Measurements from ENCODE around the gene ADCK1.
"Not testable (repeated sequence)": the region's sequence is repeated elsewhere in the genome, so short reads cannot be mapped to it uniquely, and the experiment has no call there.

The ADCK1 gene

DNA sequence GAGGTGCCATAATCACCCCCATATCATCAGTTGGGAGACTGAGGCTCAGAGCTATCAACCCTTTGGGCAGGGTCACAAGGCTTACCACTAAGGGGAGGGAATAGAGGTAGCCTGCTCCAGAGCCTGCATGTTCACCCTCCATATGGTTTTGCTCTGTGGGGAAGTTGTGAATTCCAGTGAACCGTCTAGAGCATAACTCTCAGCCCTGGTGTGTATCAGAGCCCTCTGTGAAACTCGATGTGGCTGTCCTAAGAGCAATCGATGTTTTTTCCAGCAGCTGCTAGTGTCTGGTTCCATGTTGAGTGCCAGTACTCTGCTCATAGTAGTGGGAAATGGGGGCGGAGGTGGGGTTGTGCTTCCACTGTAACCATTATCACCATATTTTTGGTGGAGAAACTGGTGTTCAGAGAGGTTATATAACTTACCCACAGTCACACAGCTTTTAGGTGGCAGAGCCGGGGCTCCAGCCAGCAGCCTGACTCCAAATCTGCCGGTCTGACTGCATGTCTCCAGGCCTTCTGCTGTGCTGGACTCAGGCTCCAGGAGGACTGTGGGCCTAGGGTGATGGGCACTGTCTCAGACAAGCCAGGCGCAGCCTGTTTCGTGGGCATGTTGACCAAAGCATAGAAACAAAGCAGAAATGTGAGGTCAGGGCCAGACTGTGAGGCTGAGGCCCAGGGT is 104.2 kb downstream of the ADCK1 start:
- DNase-seq = no peak

DNA sequence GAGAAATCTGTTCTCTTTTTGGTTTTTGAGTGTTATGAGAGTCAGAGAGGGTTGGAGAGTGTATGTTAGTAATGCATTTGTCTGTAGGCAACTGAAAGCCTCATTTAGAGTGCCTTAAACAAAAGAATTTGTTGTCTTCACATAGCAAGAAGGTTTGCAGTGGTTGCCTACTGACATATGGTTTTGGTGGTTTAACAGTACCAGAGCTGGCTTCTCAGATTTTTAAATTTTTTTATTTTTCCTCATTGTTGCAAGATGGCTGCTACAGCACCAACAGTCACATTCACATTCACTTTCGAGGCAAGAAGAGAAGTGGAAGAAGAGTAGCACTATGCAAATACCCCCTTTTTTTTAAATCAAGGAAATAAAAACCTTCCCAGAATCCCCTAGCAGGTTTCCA is 106.5 kb downstream of the ADCK1 start:
- DNase-seq = no peak

DNA sequence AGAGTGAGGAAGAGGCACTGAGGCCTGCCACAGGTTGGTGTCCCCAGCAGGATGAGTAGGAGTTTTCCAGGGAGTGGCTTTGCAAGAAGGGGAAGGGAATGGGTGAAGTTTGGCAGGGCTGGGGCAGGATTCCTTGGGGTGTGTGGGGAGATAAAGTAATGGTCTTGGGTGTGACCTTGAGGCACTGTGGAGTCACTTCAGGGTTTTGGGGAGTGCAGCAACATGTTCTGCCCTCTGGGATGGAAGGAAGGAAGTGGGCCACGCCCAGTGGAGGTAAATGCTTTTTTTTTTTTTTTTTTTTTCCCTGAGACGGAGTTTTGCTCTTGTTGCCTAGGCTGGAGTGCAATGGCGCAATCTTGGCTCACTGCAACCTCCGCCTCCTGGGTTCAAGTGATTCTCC is 108.9 kb downstream of the ADCK1 start:
- DNase-seq = no peak

DNA sequence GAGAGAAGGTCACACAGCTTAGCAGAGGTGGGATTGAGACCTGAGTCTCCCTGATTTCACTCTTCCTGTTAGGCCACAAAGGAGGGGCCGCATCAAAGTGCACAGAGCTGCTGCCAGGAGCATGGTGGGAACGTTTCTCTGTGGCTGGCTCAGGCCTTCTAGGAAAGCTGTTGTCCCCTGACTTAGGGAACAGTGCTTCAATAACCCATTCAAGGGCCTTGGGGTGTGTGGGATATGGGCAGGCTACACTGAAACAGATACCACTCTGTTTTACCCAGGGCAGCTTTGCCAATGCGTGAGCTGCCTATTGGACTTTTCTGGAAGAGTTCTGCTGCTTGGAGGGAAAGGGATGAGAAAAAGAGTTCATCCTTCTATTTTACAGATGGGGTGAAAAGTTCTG is 110.0 kb downstream of the ADCK1 start:
- DNase-seq = no peak

DNA sequence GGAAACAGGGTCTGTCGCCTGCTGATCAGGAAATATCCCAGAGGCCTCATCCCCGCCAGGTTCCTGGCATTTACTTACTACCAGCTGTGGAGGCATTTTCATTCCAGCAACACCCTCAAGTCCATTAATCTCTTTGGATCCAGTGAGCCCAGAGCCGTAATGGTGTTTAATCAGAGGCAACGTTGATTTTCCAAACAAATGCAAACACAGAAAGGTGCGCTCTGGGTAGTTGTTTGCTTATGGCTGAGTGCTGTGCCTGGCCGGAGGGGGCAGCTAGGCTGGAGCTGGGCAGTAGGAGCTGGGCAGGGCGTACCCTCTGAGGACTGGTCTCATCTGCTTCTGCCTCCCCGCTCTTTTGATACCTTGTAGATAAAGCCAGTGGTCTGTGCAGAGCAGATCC is 110.6 kb downstream of the ADCK1 start:
- no peak for DNase-seq

DNA sequence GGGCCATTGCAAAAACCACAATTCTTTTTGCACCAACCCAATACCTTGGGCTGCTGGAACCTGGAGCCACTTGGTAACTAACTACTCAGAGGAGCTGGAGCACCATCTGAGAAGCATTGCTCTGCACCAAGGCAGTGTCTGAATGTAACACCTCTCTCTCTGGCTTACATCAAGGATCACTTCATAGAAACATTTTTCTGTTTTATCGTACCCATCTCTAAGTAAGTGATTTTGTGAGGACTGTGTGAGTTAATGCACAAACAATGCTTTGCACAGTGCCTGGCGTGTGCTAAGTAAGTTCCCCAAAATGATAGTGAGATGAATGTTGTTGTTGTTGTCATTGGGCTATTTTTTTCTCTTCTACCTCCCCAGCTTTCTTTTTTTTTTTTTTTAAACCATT is 111.4 kb downstream of the ADCK1 start:
- DNase-seq = no peak

DNA sequence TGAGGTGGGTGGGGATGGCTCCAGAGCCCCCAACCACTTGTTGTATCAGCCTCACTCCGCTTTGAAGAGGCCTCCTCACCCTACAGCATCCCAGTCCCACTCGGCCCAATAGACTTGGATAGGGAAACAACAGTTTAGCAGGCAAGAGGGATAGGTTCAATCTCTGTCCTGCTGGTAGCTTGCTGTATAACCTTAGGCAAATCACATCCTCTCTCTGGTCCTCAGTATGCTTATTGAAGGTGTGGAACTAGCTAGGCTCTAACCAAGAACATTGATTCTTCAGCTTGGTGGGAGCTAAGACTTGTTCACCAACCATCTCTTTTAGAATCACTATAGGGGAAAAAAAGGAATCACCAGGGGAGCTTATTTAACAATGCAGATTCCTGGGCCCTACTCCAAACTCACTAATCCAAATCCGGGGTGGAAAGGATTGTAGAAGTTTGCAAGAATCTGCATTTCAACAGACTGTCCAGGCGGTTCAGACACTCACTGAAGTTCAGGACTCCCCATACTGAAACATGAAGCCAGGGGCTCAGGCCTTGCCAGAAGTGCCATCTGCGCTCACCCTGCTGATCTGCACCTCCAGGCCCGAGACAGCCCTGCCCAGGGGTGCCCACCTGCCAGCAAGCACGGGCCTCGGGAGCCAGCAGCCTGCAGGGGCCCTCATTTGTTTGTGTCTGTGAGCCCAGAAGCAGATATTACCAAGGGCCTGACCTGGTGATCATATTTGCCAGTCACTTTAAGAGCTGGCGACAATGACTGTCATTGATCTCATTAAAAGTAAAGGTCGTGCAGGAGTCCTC is 113.0 kb downstream of the ADCK1 start:
- DNase-seq = no peak

DNA sequence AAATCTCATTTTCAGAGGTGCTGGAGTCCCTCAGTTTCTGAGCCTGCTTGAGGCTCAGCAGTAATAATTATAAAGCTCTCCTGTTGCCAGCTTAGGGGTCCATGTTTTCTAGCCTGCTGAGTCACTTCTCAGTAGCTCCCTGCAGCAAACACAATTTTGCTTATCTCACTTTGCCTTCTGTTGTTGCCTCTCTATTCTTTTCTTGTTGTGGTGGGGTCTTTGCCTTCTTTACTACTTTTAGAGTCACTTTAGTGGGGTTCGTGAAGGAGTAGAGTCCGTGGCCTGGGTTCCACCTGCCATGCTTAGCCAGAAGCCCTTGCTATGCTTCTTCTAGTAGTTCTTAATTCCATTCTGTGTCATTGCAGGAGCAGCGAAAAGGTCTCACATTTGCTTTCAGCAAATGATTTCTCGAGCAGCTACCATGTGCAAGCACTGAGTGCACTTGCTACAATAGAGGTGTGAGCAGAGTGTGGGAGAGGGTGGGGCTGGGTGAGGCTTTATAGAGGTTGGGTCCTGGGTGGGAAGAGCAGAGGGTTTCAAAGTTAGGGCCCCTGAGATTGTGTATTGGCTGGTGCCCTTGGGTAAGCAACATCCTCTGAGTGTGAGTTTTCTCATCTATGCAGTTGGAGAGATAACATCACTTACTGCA is 114.3 kb downstream of the ADCK1 start:
- DNase-seq = no peak

DNA sequence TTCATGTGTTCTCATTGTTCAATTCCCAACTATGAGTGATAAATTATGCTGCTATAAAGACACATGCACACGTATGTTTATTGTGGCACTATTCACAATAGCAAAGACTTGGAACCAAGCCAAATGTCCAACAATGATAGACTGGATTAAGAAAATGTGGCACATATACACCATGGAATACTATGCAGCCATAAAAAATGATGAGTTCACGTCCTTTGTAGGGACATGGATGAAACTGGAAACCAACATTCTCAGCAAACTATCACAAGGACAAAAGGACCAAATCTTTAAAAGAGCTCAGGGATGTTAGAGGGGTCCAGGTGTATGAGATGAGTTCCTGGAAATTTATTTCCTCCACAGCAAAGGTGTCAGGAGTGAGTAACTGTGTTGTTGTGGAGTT is 115.5 kb downstream of the ADCK1 start:
- DNase-seq = not testable (repeated sequence)

DNA sequence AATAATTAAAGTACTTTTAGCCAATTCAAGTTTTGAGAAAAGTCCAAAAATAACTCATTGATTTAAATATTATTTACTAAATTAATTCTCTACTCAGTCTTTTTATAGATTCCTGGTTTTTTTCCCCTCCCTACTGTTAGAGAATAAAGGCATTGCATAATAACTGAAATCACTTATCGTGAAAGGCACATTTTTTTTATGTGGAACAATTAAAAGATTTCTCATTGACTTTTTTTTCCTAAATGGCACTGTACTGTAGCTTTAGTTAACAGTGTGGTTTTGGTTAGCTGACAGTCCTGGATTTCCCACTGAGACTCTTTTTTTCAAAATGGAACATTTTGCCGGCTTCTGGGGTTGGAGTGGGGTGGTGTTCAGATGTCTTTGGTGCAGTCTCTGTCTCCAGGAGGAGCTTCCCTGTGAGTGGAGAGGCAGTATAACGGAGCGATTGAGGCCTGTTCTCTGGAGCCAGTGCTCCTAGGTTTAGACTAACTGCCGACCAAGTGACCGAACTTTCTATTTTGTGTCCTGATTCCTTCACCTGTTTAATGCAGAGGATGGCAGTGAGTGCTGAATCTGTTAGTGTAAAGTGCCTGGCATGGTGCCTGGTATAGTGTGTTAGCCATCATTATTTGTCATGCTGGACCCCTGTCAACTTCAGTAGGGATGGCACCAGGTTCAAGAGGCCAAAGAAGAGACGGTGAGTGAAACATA is 117.7 kb downstream of the ADCK1 start:
- DNase-seq = no peak

DNA sequence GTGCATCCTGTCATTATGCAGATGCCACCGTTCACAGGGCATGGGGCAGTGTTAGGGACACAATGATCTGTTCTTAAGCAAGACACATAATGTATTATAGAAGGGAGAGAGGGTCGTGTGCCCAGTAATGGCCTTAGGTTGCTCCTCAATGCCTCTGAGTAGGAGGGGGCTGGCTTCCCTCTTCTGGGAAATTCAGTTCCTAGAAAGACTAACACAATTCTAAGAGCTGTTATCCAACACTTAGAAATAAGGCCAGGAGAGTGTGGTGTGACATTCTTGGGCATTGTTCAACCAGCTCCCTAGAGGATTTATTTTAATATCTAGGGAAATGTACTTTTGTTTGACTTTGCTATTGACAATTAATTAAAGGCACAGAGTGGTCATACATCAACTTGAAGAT is 118.5 kb downstream of the ADCK1 start:
- DNase-seq = no peak

DNA sequence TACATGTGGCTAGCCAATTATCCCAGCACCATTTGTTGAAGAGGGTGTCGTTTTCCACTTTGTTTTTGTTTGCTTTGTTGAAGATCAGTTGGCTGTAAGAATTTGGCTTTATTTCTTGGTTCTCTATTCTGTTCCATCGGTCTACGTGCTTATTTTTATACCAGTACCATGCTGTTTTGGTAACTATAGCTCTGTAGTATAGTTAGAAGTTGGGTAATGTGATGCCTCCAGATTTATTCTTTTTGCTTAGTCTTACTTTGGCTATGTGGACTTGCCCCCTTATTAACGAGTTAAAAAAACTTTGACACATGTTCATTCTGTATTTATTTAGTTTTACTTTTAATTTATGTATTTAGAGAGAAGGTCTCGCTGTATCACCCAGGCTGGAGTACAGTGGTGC is 120.4 kb downstream of the ADCK1 start:
- no peak for DNase-seq

DNA sequence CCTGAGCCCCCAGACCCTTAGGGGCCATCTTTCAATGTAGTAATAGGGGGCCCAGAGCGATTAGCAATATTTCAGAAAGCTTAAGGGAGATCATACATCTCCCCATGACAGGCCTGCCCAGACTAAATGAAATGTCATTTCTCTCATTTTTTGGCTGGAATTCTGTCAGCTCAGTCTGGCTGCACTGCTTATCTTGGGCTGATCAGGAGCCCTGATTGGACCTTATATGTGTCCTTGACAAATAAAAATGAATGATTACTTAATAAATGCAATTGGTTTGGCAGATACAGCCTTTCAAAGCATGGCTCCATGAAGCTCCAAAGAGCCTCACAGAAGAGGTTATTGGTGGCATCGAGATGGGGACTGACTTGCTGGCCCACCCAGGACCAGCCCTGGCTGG is 121.9 kb downstream of the ADCK1 start:
- DNase-seq = no peak

DNA sequence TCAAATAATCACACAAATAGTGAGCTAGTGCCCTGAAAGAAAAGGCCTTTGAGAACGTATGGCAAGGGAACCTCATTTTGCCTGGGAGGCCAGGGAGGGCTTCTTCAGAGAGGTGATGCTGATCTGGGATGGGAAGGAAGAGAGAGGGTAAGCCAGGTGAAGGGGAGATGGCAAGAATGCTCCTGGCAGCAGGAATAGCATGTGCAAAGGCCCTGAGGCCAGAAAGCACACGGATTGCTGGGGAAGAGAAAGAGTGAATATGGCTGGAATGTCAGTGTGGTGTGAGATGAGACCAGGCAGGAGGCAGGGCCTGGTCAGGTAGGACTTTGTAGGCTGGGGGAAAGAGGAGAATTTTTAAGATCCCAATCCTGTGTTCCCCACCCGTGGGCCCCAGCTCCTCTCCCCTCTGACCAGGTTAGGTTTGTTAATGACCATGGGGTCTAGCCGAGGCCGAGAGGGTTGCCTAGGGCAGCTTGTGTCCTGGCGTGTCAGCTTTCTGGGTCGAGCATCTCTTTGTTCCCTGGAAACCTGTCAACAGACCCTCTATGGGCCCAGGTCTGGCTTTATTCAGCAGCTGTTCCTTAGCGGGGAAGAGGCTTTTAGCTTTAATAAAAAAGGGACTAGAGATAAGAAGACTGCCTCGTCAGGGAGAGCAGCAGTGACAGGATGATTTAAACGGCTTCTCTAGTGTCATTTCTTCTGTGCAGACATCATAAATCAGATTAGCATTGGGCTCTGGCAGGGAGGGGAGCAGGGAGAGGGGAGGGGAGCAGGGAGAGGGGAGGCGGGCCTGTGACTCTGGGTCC is 123.4 kb downstream of the ADCK1 start:
- no peak for DNase-seq

DNA sequence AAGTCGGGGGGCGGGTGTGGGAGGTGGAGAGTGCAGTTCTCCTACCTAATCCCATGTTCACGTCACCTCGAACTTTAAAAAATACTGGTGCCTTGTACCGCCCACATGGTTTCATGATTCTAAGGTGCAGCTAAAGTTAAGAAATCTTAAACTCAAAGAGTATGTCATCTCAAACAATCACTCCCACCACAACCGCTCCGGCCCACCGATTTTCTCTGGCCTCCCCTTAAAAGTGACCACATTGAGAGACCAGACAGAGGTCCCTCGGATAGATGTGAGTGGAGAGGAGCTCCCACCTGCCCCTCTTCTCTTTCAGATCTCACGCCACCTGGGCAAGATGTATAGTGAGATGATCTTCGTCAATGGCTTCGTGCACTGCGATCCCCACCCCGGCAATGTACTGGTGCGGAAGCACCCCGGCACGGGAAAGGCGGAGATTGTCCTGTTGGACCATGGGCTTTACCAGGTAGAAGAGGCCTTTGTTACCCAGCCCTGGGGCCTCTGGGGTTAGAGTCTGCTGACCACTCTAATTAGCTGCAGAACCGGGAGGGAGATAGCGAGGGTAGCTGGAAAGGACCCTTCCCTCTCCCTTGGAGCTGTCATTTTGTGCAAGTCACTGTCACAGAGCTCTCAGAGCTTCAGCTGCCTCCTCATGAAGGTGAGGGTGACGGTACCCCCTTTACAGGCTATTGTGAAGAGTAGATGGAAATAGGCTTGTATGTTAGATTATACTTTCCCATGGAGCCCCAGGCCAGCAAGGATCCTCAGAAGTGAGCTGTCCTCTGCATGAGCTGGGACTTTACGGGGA is 124.4 kb downstream of the ADCK1 start:
- DNase-seq = no peak

DNA sequence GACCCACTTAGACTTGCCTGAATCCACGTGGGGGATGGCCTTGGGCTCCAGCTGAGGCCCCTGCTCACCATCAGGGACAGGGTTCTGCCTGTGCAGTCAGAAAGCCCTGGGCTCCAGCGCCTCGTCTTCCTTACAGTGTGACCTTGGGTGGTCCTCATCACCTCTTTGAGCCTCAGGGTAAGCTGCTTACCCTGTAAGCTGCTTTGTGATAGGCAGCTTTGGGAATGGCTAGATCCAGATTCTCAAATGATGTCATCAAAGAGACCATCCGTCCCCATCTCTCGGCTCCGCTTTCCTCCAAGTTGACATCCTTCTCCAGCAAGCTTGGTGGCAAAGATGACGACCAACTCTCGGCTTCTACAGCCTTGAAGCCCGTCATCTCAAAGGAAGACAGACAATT is 127.0 kb downstream of the ADCK1 start:
- DNase-seq = no peak

DNA sequence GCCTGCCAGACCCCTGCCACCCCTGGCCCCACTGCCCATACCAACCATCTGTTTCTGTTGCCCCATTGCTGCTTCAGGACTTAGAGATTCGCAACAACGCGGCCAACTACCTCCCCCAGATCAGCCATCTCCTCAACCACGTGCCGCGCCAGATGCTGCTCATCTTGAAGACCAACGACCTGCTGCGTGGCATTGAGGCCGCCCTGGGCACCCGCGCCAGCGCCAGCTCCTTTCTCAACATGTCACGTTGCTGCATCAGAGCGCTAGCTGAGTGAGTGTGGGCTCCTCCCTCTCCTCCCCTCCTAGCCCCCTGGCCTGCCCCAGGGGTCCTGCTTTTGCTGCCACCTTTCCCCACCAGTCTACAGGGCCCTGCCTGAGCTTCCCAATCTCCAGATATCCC is 131.5 kb downstream of the ADCK1 start:
- no peak for DNase-seq

DNA sequence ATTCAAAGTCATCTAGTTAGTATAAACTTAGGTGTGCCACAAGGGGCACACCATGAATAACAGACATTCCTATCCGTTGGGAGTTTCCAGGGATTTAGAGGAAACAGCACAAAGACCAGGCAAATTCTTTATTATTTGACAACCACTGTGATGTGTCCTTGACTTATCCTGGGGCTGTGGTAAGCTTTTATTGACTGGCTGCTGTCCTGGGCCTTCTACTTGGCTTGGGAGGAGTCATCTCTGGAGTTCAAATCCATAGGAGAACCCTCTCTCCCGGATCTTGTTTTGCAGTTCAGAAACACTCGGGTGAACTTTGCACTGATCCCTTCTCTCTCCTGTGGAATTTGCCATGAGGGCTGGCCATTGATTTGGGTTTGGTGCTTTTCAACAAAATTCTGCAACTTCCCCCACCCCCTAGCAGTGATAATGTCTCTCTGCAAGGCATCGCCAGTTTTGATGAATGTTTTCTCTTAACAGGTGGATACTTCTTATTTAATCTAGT is 136.3 kb downstream of the ADCK1 start:
- no peak for DNase-seq

DNA sequence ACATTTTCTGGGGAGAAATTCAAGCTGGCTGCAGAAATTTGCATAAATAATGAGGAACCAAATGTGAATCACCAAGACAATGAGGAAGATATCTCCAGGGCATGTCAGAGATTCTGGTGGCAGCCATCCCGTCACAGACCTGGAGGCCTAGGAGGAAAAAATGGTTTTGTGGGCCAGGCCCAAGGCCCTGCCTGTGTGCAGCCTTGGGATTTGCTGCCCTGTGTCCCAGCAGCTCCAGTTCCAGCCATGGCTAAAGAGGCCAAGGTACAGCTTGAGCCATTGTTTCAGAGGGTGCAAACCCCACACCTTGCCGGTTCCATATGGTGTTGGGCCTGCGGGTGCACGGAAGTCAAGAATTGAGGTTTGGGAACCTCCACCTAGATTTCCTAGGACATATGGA is 147.5 kb downstream of the ADCK1 start:
- no peak for DNase-seq

DNA sequence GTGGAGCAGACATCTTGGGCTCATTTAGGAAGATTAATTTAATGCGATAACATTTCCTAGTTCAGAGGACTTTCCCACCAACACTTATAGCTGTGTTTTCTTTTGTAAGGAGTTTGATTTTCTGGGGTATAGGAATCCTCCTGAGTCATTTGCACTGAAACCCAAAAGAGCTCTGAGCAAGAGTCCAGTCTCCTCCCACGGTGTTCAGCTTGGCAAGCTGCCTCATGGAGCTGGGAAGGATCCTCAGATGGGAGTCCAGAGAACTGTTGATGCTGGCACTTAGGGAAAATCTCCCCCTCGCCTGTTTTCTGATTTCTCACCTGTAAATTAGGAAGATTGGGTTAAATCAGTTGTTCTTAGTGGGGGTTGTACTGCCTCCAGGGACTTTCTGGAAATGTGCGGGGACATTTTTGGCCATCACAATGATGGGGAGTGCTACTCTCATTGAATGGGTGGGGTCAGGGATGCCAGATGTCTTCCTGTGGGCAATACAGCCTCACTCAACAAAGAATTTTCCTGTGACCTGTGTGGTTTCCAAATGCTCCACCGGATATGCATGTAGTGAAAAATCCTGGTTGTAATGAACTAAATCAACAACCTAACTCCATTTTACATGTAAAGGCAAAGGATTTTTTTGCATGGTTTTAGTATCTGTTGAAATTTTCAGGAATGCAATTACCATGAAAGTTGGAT is 150.6 kb downstream of the ADCK1 start:
- DNase-seq = no peak
